Vagina (tissue), 2 donors: ENCODE results near the gene CAMK2N1.

Experiments
- POLR2A ChIP-seq, 2 donors: fragments of 450-650 bp; IDR thresholded peaks; one replicate each; pipeline ENCODE4 v1.6.1; 2017; ENCODE audit warnings: antibody characterized with exemption in 2 of 2, mild to moderate bottlenecking in 2 of 2, moderate library complexity in 2 of 2
- POLR2AphosphoS5 ChIP-seq, 2 donors: sonication (generic); formaldehyde crosslinking; IDR thresholded peaks; one replicate each; pipeline ENCODE4 v1.9.0; 2017; ENCODE audit warnings: antibody characterized with exemption in 2 of 2, mild to moderate bottlenecking in 2 of 2, low read depth in 1 of 2; ENCODE audit not compliant: insufficient read depth in 1 of 2
- TF ChIP-seq, protein P1 (sequence below), 3 experiments: fragments of 450-650 bp in 2 of 3; fragments of 200-600 bp in 1 of 3; sonication (generic) in 1 of 3; IDR thresholded peaks; one replicate each; pipeline ENCODE4 v1.5.1; 2017 to 2019; ENCODE audit warnings: antibody characterized with exemption in 3 of 3, mild to moderate bottlenecking in 2 of 3, moderate library complexity in 2 of 3

DNA sequence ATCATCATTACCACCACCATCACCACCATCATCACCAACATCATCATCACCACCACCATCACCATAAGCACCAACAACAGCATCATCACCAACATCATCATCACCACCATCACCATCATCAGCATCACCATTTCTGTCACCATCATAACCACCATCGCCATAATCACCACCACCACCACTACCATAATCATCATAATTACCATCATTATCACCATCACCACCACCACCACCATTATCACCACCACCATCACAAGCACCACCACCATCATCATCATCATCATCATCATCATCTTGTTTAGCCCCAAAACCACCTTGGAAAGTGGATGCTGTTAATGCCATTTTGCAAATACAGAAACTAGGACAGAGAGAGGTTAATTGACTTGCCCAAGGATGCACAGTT lies 22.5 kb downstream of the CAMK2N1 start:
- TF ChIP-seq POLR2AphosphoS5 (IDR thresholded peaks at IDR 0.05; ENCODE audit: insufficient read depth in 1 of 2, low read depth in 1 of 2) (no peak), POLR2A (IDR thresholded peaks at IDR 0.05) (no peak)
- TF ChIP-seq, protein P1, sequence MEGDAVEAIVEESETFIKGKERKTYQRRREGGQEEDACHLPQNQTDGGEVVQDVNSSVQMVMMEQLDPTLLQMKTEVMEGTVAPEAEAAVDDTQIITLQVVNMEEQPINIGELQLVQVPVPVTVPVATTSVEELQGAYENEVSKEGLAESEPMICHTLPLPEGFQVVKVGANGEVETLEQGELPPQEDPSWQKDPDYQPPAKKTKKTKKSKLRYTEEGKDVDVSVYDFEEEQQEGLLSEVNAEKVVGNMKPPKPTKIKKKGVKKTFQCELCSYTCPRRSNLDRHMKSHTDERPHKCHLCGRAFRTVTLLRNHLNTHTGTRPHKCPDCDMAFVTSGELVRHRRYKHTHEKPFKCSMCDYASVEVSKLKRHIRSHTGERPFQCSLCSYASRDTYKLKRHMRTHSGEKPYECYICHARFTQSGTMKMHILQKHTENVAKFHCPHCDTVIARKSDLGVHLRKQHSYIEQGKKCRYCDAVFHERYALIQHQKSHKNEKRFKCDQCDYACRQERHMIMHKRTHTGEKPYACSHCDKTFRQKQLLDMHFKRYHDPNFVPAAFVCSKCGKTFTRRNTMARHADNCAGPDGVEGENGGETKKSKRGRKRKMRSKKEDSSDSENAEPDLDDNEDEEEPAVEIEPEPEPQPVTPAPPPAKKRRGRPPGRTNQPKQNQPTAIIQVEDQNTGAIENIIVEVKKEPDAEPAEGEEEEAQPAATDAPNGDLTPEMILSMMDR (IDR thresholded peaks at IDR 0.05) = no peak
